HFF-Myc (cell line): ENCODE measurements around the gene YARS2.

Experiments
- DNase-seq: peaks from one replicate; pipeline ENCODE4 v3.0.0-alpha.2; 2011; ENCODE audit warnings: low read depth; ENCODE audit errors: extremely low read depth
- H3K4me3 ChIP-seq: replicated peaks from 2 replicates; pipeline ENCODE4 v1.5.1; 2011; ENCODE audit warnings: low read depth, mild to moderate bottlenecking, control low read depth, low read length
- TF ChIP-seq, protein P1 (sequence below): IDR thresholded peaks from 2 replicates; pipeline ENCODE4 v1.5.1; 2012; ENCODE audit warnings: mild to moderate bottlenecking, low read depth, low read length, control low read depth; ENCODE audit errors: missing control alignments

Gene YARS2

DNA sequence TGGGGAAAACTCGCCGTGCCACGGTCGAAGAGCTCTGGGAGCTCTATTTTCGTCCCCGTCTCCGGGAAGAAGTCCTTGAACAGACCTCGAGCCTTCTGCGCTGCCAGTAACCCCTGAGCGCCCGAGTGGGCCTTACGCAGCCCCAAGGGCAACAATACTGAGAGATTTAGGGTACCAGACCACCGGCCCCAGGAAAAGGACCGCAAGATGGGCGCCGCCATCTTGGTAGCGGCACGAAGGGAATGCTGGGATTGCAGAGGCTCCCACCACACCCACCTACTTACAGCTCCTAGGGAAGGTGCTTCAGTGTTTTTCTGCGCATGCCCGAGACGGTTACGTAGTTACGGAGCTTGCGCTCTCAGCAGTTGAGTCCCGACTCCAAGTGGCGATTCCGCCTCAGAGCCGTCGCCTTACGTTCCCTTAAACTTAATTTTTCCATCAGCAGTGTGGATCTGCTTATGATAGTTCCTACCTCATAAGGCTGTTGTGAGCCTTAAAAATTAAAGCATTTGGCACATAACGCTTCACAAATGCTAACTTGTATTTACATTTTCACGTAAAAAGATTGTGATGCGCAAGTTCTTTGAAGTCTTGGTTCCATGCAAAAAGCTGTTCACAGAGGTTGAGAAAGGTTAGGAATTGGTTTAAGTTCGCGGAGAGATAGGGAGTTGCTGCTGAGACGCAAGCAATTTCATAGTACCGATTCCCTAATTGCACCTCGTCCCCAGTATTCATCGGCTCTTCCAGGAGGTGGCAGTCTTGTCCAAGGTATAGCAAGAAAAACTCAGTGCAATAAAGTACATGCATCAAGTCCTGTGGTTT is at the start of gene YARS2:
TSS of gene YARS2 (minus strand) at position 244 of the 822 bp plus-strand sequence. CDS start at position 221, 23 bp downstream.
- TF ChIP-seq, protein P1, sequence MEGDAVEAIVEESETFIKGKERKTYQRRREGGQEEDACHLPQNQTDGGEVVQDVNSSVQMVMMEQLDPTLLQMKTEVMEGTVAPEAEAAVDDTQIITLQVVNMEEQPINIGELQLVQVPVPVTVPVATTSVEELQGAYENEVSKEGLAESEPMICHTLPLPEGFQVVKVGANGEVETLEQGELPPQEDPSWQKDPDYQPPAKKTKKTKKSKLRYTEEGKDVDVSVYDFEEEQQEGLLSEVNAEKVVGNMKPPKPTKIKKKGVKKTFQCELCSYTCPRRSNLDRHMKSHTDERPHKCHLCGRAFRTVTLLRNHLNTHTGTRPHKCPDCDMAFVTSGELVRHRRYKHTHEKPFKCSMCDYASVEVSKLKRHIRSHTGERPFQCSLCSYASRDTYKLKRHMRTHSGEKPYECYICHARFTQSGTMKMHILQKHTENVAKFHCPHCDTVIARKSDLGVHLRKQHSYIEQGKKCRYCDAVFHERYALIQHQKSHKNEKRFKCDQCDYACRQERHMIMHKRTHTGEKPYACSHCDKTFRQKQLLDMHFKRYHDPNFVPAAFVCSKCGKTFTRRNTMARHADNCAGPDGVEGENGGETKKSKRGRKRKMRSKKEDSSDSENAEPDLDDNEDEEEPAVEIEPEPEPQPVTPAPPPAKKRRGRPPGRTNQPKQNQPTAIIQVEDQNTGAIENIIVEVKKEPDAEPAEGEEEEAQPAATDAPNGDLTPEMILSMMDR, result peak; percentile 79
- DNase-seq, result peak; percentile 98

DNA sequence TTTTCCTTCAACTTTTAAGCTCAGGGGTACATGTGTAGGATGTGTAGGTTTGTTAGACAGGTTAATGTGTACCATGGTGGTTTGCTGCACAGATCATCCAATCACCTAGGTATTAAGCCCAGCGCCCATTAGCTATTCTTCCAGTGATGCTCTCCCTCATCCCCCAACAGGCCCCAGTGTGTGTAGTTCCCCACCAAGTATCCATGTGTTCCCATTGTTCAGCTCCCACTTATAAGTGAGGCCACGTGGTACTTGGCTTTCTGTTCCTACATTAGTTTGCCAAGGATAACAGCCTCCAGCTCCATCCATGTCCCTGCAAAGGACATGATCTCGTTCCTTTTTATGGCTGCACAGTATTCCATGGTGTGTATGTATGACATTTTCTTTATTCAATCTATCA is 48.6 kb upstream of the YARS2 start:
- DNase-seq, result no peak
- TF ChIP-seq, protein P1, result no peak
- H3K4me3 ChIP-seq, result no peak overlapping the region

More for the DNA sequence above, at the start of gene YARS2:
- H3K4me3 ChIP-seq, result peak within 1 kb of the TSS; percentile 100

DNA sequence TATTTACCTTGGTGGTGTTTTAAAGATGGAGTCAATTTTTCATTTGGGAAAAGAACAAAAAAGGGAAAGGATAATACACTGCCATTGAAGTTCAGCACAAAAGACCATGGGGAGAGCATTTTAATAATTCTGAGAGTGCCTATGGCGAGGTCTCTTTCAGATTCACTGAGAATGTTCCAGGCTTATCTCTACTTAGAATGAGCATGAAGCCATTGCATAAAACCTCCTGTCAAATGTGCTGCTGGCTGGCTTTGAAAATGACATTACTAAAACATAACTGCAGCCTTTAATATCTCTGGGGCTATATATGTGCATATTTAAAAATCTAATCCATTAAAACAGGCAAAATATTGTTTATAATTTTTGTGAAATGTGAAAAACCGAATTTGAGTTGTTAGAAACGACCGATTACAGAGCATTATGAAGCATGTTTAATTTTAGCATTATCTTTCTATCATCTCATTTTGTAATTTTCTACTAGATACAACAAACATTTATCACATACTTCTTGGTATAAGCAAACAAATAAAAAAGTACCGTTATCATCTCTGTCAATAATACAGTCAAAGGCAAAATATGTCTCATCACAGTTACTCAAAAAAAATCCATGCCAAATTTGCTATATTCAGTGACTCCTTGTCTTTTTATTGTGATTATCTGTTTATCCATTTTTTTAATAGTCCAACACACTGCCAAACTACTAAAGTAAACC is 45.7 kb upstream of the YARS2 start:
- no peak for DNase-seq
- H3K4me3 ChIP-seq, result no peak overlapping the region
- TF ChIP-seq, protein P1, result no peak

DNA sequence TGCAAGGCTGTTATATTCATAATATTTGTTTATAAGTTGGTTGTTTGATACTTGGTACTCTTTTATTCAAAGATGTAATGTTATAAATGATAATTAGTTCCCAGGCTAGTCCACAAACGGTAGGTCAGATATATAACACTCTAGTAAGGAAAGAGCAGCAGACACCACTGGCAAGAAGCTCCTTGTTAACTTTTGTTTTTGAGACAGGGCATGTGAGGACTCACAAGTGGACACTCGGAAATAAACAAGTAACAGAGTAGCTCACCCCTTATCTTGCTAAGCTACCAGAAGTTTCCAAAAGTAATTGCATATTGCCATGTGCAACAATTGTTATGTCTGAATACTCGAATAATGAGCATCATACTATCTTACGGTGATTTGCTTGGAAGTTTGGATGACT is 38.6 kb upstream of the YARS2 start:
- TF ChIP-seq, protein P1, result no peak
- H3K4me3 ChIP-seq, result no peak overlapping the region
- no peak for DNase-seq

DNA sequence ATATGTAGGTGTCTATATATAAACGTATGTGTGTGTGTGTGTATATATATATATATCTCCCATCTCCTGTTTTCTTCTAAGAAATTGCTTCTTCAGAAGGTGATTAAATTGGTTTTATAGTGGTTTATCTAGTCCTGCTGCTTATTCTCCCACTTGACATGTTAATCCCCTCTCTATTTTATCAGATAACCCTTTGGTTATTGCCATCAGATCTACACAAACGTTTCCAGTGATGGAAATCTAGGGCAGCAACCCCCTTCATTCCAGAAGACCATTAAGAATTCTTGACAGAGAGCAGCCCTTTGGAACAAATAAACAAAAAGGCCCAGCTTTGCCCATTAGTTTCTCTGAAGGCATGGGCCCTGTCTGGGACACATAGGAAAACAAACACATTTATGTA is 34.2 kb upstream of the YARS2 start:
- TF ChIP-seq, protein P1, result no peak
- no peak overlapping the region for H3K4me3 ChIP-seq
- DNase-seq, result no peak

DNA sequence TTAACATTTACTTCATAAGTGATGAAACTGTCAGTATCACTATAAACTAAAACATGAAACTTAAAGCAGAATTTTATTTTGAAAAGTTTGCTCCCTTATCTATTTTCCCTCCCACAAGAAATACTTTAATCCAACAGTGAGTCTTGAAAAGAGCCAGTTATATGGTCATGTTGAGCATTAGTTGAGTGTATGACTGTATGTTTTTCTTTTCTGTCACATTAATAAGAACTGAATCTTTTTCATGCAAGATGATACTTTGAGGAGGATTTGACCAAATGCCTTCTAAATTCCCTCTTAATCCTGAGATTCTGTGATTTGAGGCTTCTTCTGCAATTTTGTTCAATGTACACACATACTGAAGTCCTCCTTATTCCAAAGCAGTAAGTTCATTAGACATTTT is 33.7 kb upstream of the YARS2 start:
- TF ChIP-seq, protein P1, result no peak
- no peak for DNase-seq
- H3K4me3 ChIP-seq, result no peak overlapping the region
